Breast epithelium (tissue), 3 donors: ENCODE measurements around the gene MYH10.

ENCODE experiments used
- POLR2AphosphoS5 ChIP-seq, 3 donors: sonication (generic); formaldehyde crosslinking; IDR thresholded peaks; one replicate each; pipeline ENCODE4 v1.6.1; 2017; ENCODE audit warnings: antibody characterized with exemption in 3 of 3
- TF ChIP-seq, protein P1 (sequence below), 3 donors: fragments of 450-650 bp; IDR thresholded peaks; one replicate each; pipeline ENCODE4 v1.5.1; 2016 to 2017; ENCODE audit warnings: antibody characterized with exemption in 3 of 3, mild to moderate bottlenecking in 3 of 3, moderate library complexity in 3 of 3

DNA sequence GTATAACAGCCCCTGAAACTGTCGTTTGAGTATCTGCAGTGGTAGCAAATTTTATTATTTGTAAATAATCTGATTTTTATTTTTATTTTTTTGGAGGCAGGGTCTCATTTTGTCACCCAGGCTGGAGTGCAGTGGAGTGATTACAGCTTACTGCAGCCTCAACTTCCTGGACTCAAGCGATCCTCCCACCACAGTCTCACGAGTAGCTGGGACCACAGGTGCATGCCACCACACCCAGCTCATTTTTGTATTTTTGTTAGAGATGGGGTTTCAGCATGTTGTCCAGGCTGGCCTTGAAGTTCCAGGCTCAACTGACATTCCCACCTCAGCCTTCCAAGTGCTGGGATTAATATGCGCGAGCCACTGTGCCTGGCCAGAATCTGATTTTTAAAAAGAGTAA lies 192.1 kb downstream of the MYH10 start:
- TF ChIP-seq, protein P1, sequence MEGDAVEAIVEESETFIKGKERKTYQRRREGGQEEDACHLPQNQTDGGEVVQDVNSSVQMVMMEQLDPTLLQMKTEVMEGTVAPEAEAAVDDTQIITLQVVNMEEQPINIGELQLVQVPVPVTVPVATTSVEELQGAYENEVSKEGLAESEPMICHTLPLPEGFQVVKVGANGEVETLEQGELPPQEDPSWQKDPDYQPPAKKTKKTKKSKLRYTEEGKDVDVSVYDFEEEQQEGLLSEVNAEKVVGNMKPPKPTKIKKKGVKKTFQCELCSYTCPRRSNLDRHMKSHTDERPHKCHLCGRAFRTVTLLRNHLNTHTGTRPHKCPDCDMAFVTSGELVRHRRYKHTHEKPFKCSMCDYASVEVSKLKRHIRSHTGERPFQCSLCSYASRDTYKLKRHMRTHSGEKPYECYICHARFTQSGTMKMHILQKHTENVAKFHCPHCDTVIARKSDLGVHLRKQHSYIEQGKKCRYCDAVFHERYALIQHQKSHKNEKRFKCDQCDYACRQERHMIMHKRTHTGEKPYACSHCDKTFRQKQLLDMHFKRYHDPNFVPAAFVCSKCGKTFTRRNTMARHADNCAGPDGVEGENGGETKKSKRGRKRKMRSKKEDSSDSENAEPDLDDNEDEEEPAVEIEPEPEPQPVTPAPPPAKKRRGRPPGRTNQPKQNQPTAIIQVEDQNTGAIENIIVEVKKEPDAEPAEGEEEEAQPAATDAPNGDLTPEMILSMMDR (IDR thresholded peaks at IDR 0.05) = no peak
- no peak for TF ChIP-seq POLR2AphosphoS5 (IDR thresholded peaks at IDR 0.05)
